GOT3 (cell line): ENCODE data around the gene TTC27.

Source experiments
- DNase-seq: peaks from one replicate; lab custom pipeline; 2025; ENCODE audit warnings: mixed read lengths; lab: John Stamatoyannopoulos, UW

The TTC27 gene

GRCh38 chr2:32755666-32756065 lies 127.8 kb downstream of the TTC27 start:
- no peak for DNase-seq

DNA sequence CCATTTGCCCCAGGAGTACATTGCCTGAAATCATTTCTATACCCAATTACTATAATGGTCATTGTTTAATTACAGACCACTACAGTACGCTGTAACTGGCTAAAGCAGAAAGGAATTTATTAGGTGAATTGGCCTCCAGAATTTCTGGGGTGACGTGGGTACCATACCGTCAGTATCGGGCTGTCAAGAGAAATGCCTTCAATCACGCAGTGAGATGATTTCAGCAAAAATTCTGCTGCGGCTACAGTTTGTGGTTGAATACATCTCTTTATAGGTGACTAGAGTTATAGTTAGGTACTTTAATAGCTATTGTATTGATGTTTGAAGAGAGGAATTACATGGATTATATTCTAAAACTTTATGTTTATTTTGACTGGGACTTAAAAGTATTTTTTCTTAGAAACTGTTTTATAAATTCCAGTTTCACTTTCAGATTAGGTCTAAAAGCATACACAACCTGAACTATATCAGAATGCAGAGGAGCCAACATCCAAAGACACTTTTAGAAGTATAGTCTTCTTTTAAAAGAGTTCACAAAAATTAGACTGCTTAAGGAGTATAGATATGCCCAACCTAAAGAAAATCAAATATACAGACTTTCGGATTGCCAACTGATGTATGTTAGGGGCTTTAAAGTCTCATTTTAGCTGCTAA lies 128.4 kb downstream of the TTC27 start:
- DNase-seq, result no peak

DNA sequence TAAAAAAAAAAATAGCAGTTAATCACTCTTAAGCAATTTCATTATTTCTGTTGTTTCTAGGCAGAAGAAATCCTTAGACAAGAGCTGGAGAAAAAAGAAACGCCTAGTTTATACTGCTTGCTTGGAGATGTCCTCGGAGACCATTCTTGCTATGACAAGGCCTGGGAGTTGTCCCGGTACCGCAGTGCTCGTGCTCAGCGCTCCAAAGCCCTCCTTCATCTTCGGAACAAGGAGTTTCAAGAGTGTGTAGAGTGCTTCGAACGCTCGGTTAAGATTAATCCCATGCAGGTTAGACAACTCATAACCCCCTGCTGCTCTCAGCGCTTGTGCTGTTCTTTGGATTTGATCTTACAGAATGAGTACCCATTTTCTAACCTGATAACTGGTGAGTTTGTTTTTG lies 130.4 kb downstream of the TTC27 start:
- no peak for DNase-seq

DNA sequence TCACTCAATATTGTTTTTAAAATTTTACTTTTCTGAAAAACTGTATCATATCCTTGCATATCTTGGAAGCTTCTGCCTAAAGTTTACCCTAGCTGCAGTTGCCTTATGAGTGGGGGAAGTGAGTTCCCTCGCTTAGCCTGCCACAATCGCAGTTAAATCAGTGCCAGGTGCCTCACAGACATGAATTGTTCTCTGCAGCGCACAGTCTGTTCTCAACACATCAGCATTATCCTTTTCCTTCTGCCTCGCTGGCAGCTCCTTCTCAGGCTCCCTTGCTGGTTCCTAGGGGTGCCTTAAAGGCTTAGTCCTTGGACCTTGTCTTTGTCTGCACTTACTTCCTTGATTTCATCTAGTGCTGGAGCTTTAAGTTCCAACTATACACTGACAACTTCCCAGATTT lies 132.8 kb downstream of the TTC27 start:
- DNase-seq, result no peak

DNA sequence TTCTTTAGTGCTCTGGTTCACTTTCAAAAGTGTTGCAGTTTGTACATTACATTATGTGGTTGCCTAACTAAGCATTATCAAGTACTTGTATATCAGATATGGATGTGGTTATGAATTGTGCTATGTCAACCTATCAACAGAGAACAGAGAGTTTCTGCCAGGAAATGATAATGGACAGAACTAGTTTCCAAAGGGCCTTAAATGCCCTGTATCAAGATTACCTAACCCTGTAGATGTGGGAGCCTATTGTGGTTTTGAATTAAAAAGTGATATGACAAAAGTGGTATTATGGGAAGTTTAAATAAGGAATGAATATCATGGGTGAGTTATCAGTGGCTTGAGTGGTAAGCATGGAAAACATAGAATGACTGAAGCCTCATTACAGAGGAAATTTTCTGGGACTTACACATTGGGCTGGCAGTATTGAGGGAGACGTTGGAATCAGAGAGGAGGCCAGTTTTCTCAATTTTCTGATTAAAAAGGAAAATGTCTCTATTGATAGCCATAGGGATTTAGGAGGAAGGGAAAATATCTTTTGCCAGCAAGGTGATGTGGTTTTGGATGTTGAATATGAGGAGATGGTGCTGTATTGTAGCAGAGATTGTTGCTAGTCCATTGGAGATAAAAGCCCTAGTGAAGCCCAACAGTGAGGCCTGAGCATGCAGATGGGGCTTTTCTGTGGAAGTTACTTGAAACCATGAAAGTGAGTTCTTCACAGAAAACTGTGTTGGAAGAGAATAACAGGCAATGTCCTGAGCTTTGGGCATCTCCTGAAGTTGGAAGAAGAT lies 140.7 kb downstream of the TTC27 start:
- no peak for DNase-seq

DNA sequence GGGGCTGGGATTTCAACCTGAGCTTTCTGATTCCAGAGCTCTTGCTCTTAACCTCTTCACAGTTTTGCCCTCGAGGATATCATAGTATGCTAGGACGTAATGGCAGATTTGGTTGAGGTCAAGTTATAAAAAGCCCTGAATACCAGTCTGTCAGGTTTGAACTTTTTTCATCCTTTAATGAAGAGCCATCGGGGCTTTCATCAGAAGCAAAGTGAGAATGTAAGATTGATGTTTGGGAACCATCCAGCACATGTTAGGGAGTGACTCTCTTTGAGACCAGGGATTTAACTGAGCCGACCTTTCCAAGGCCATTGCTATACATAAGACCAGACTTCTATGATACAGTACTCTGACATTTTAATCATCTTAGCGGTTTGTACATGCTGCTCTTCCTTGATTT lies 142.5 kb downstream of the TTC27 start:
- no peak for DNase-seq

GRCh38 chr2:32772638-32773447 lies 145.0 kb downstream of the TTC27 start:
- DNase-seq, result no peak

DNA sequence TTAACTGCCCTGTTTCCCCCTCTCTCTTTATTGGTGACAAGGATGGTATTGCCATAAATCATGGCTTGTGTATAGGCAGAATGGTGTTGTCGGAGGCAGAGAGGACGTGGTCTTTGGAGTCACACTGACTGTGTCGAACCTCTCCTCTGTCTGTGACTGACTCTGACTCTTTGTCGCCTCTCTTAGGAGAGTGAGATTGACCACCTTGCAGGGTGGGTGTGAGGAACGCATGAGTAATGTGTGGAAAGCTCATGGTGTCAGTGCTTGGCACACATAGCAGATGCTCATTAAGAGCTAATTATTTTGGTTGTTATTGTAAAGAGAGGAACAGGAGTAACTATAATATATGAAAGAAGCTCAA lies 145.6 kb downstream of the TTC27 start:
- DNase-seq, result no peak

- DNase-seq, result no peak
Measured at GRCh38 chr2:32775954-32776353, 148.1 kb downstream of the TTC27 start.

DNA sequence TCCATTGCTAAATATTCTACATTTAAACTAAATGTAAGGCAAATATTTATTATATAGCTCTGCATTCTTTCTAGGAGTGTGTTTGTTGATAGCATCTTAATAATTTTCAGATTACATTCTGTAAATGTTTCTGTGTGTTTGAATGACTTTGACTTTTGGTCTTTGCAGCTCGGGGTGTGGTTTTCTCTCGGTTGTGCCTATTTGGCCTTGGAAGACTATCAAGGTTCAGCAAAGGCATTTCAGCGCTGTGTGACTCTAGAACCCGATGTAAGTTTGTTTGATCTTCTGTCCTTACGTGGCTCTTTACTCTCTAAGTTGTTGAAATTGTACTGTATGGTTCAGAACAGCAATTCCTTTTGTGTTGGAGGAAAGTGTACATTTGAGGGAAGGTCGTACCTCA lies 149.9 kb downstream of the TTC27 start:
- no peak for DNase-seq

- no peak for DNase-seq
Measured at GRCh38 chr2:32780961-32781360, 153.1 kb downstream of the TTC27 start.

- DNase-seq, result no peak
Measured at GRCh38 chr2:32783469-32783868, 155.6 kb downstream of the TTC27 start.

DNA sequence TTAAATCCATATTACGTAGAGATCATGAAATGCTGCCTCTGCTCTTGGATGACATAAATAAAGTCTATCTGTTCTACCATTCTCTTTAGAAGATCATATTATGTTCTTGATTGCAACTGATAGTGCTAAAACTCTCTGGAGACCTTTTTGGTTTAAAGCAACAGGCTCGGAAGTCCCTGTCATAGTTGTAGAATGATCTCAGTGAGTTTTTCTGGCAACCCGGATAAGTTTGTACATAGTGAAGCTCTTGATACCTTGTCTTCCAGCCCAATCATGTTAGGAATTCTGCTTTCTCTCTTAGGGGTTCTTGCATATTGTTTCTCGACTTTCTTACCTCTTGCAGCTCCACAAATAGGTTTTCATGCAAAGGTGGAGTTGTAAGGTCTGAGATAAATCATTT lies 156.1 kb downstream of the TTC27 start:
- DNase-seq, result no peak

GRCh38 chr2:32787207-32787606 lies 159.4 kb downstream of the TTC27 start:
- DNase-seq, result no peak

GRCh38 chr2:32788114-32788513 lies 160.3 kb downstream of the TTC27 start:
- no peak for DNase-seq

GRCh38 chr2:32792416-32792815 lies 164.6 kb downstream of the TTC27 start:
- DNase-seq, result no peak

DNA sequence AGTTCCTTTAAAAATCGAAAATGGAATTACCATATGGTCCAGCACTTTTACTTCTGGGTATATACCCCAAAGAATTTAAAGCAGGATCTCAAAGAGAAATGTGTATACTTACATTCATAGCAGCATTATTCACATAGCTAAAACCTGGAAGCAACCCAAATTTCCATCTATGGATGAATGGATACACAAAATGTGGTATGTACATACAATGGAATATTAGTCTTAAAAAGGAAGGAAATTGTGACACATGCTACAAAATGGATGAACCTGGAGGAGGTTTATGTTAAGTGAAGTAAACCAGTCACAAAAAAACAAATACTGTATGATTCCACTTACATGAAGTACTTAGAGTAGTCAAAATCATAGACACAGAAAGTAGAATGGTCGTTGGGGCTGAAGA lies 171.0 kb downstream of the TTC27 start:
- no peak for DNase-seq

GRCh38 chr2:32801741-32802140 lies 173.9 kb downstream of the TTC27 start:
- no peak for DNase-seq

GRCh38 chr2:32802877-32803276 lies 175.0 kb downstream of the TTC27 start:
- no peak for DNase-seq

- DNase-seq, result no peak
Measured at GRCh38 chr2:32804205-32804604, 176.4 kb downstream of the TTC27 start.

DNA sequence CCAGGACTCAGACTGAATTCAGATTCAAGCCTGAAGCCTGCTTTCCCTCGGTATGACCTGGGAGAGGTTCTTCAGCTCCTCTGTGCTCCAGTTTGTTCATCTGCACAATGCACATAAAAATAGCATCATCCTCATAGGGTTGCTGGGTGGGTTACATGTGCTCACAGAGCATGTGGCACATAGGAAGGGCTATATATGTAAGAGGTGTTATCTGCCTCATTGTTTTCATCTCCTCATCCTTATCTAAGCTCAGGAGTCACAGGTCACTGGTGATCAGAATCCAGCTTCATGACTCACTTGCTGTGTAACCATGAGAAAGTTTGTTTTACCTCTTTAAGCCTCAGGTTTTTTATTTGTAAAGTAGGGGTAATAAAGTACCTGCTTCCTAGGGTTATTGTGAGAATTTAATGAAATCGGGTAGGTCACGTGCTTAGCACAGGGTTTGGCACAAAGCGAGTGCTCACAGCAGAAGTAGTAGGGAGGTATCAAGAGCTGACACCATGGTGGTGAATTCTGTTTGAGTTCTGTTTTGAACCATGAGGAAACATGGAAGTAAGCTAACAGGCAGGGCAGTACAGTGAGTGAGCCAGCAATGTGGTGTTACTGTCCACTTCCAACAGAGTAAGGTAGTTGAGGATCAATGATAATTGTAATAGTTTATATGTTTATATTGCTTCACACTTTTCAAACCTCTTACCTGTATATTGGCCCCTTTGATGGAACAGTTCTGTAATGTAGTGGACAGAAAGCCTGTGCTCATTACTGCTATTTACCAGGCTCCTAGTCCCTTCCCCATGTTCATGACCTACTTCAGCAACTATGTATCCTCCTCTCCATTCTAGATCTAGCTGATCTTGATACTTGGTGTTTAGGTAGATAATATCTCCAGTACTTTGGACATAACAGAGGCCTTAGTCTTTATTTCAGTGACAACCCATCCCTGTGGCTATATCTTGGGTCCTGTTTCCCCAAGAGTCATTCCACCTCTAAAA lies 177.6 kb downstream of the TTC27 start:
- DNase-seq, result no peak

GRCh38 chr2:32806857-32807256 lies 179.0 kb downstream of the TTC27 start:
- no peak for DNase-seq
